K562 (cell line): ENCODE measurements around the gene ZMYND8. TPM values are rescaled to one million over a fixed set of nuclear protein-coding genes. Genes with fewer than 3 reads are reported as not detected.

Experiments
- C11orf30 ChIP-seq: fragments of 450-650 bp; IDR thresholded peaks from 2 replicates; pipeline ENCODE4 v1.6.1; 2016; ENCODE audit warnings: low read depth, mild to moderate bottlenecking
- CXXC5 ChIP-seq: fragments of 250-450 bp; sonication (Bioruptor Pico); IDR thresholded peaks from 2 replicates; pipeline ENCODE4 v1.8.0; 2022; ENCODE audit warnings: inconsistent platforms, mild to moderate bottlenecking, moderate library complexity
- DDX20 ChIP-seq: fragments of 450-650 bp; IDR thresholded peaks from 2 replicates; pipeline ENCODE4 v1.6.1; 2016; ENCODE audit warnings: missing genetic modification characterization, low read depth, mild to moderate bottlenecking, missing compliant biosample characterization, moderate library complexity
- MGA ChIP-seq: fragments of 450-650 bp; IDR thresholded peaks from 2 replicates; pipeline ENCODE4 v1.6.1; 2016; ENCODE audit warnings: mild to moderate bottlenecking, moderate library complexity
- PRDM10 ChIP-seq: fragments of 450-650 bp; IDR thresholded peaks from 2 replicates; pipeline ENCODE4 v1.6.1; 2018; ENCODE audit not compliant: partially characterized antibody
- SMARCA4 ChIP-seq: fragments of 450-650 bp; IDR thresholded peaks from 2 replicates; pipeline ENCODE4 v1.6.1; 2016
- SNRNP70 ChIP-seq: fragments of 200-400 bp; formaldehyde crosslinking; optimal IDR thresholded peaks from 2 replicates; pipeline ENCODE3; 2017; ENCODE audit warnings: low read depth, low read length
- SPI1 ChIP-seq: IDR thresholded peaks from 2 replicates; pipeline ENCODE4 v1.6.1; 2011; ENCODE audit warnings: low read depth, low read length, control low read depth, borderline replicate concordance
- ZNF57 ChIP-seq: fragments of 450-650 bp; formaldehyde crosslinking; IDR thresholded peaks from 2 replicates; pipeline ENCODE4 v1.4.0; 2020; ENCODE audit warnings: mild to moderate bottlenecking, moderate library complexity
- polyA plus RNA-seq, 8 experiments: library from polyadenylated mRNA; depleted of rRNA in 4 of 8; stranded (reverse) in 5 of 8; unstranded in 3 of 8; fragments of >200 nt; fragmentation: Nextera tagmentation in 2 of 8; fragmentation: Illumina TruSeq in 1 of 8; extraction: Ambion mirVana in 2 of 8; extraction: Trizol in 1 of 8; gene quantifications; 2 replicates each; pipeline versions ENCODE4 v1.2.1 to v1.2.3, GENCODE V29; 2011 to 2014; ENCODE audit warnings: inconsistent platforms in 1 of 8, missing spikeins in 1 of 8
- total RNA-seq, 7 experiments: library from RNA; depleted of rRNA in 6 of 7; stranded (reverse); fragments of >200 nt in 6 of 7; fragmentation: Illumina TruSeq in 2 of 7; extraction: Trizol in 2 of 7; gene quantifications; 2 replicates each; pipeline versions ENCODE4 v1.2.1 to v1.2.3, GENCODE V29; 2011 to 2021; ENCODE audit warnings: low replicate concordance in 1 of 7

ZMYND8 gene
- total and polyA plus RNA-seq, 9 of the 15 experiments (the other 6 are each of a cell fraction or from before 2014, with no cell fraction given) = 31.8 to 148 (median 71.9) TPM

- TF ChIP-seq PRDM10 = no peak
- TF ChIP-seq SMARCA4 = no peak
- no peak for TF ChIP-seq SNRNP70
- TF ChIP-seq DDX20 = no peak
- TF ChIP-seq SPI1 = peak; percentile 50
- TF ChIP-seq CXXC5 (CRISPR knock-in tag) = 0 out of 2 replicates have a peak, but pooled peaks have one; percentile 33
- TF ChIP-seq MGA = no peak
- no peak for TF ChIP-seq ZNF57 (CRISPR knock-in tag)
- TF ChIP-seq C11orf30 = no peak
These were observed 3.9 kb downstream of the ZMYND8 start (continued) for GRCh38 chr20:47352332-47353238.
